ENCODE data around the gene GJC2. TPM values are rescaled to one million over a fixed set of nuclear protein-coding genes. Genes with fewer than 3 reads are reported as not detected.
A peak's percentile ranks its signal among the peaks of the same experiment; 100 is the strongest.

Gene GJC2
- total RNA-seq, 4 donors from 2014 or later, result 0.20 to 7.1 (median 1.4) TPM

GRCh38 chr1:228160201-228160761 is 10.6 kb downstream of the GJC2 start:
- no peak for DNase-seq
- H3K9me3 ChIP-seq, result no peaks in the 10 kb centered on the region
- H3K27ac ChIP-seq, result no peak overlapping the region
- WGBS, 2 donors (ENCODE audit: low coverage in 1 of 2), result 95% methylated on average over 13 of the region's 15 CpGs; no CpG with 5 or more reads in 1 of the 2 donors
- H3K4me1 ChIP-seq, result peaks cover 4 to 17% (median 13%) of the 10 kb centered on the region in 4 donors
- no peaks in the 10 kb centered on the region for H3K27me3 ChIP-seq
- TF ChIP-seq POLR2A (IDR thresholded peaks at IDR 0.05) (no peak), CTCF (IDR thresholded peaks at IDR 0.05) (no peak), EP300 (IDR thresholded peaks at IDR 0.05; ENCODE audit: low read depth) (no peak), POLR2AphosphoS5 (IDR thresholded peaks at IDR 0.05) (no peak)
- intact Hi-C loops (cut with DNase I; ENCODE audit: low total_unique reads) (no loop called here), in situ Hi-C loops (cut with MboI; ENCODE audit: low pct_ligation_motif_present in 1 of 4, low pct_unique_long_range_greater_than_20kb in 1 of 4, low sequenced_read_pairs in 3 of 4) (no loop called here)
- H3K36me3 ChIP-seq, result no peaks in the 10 kb centered on the region
- no peak overlapping the region for H3K4me3 ChIP-seq

GRCh38 chr1:228161362-228161761 is 11.6 kb downstream of the GJC2 start:
- Histone ChIP-seq H3K4me1 (peaks cover 4 to 19% (median 14%) of the 10 kb centered on the region in 4 donors), H3K4me3 (no peak overlapping the region), H3K36me3 (no peaks in the 10 kb centered on the region), H3K9me3 (no peaks in the 10 kb centered on the region), H3K27ac (peak overlapping the region in 1 of 4 donors; percentile 19), H3K27me3 (no peaks in the 10 kb centered on the region)
- 0 to 34% methylated on average over 1 to 6 of the region's 7 CpGs for WGBS, 2 donors (ENCODE audit: low coverage in 1 of 2)
- TF ChIP-seq POLR2AphosphoS5 (IDR thresholded peaks at IDR 0.05) (no peak), POLR2A (IDR thresholded peaks at IDR 0.05) (no peak), EP300 (IDR thresholded peaks at IDR 0.05; ENCODE audit: low read depth) (no peak), CTCF (IDR thresholded peaks at IDR 0.05) (no peak)
- DNase-seq, result no peak
- in situ Hi-C loops (cut with MboI; ENCODE audit: low pct_ligation_motif_present in 1 of 4, low pct_unique_long_range_greater_than_20kb in 1 of 4, low sequenced_read_pairs in 3 of 4), result no loop called here
- intact Hi-C loops (cut with DNase I; ENCODE audit: low total_unique reads), result no loop called here

GRCh38 chr1:228161866-228162265 is 12.1 kb downstream of the GJC2 start:
- TF ChIP-seq POLR2AphosphoS5 (IDR thresholded peaks at IDR 0.05) (no peak), CTCF (IDR thresholded peaks at IDR 0.05) (no peak), EP300 (IDR thresholded peaks at IDR 0.05; ENCODE audit: low read depth) (no peak), POLR2A (IDR thresholded peaks at IDR 0.05) (no peak)
- Histone ChIP-seq H3K27me3 (no peaks in the 10 kb centered on the region), H3K4me1 (peaks cover 7 to 24% (median 19%) of the 10 kb centered on the region in 4 donors), H3K27ac (peak overlapping the region in 1 of 4 donors; percentile 19), H3K4me3 (no peak overlapping the region), H3K36me3 (no peaks in the 10 kb centered on the region), H3K9me3 (no peaks in the 10 kb centered on the region)
- DNase-seq, result no peak
- WGBS, 2 donors (ENCODE audit: low coverage in 1 of 2), result 77% methylated on average over 9 of the region's 9 CpGs; no CpG with 5 or more reads in 1 of the 2 donors
- intact Hi-C loops (cut with DNase I; ENCODE audit: low total_unique reads), result no loop called here
- in situ Hi-C loops (cut with MboI; ENCODE audit: low pct_ligation_motif_present in 1 of 4, low pct_unique_long_range_greater_than_20kb in 1 of 4, low sequenced_read_pairs in 3 of 4), result no loop called here

- no peak for DNase-seq
- Histone ChIP-seq H3K9me3 (no peaks in the 10 kb centered on the region), H3K4me3 (no peak overlapping the region), H3K27me3 (no peaks in the 10 kb centered on the region), H3K4me1 (peaks cover 8 to 26% (median 21%) of the 10 kb centered on the region in 4 donors), H3K36me3 (no peaks in the 10 kb centered on the region), H3K27ac (peak overlapping the region; percentile 3 to 24 (median 20))
- intact Hi-C loops (cut with DNase I; ENCODE audit: low total_unique reads), result no loop called here
- WGBS, 2 donors (ENCODE audit: low coverage in 1 of 2), result 27% methylated on average over 10 of the region's 14 CpGs; no CpG with 5 or more reads in 1 of the 2 donors
- in situ Hi-C loops (cut with MboI; ENCODE audit: low pct_ligation_motif_present in 1 of 4, low pct_unique_long_range_greater_than_20kb in 1 of 4, low sequenced_read_pairs in 3 of 4), result no loop called here
- no peak for TF ChIP-seq POLR2A (IDR thresholded peaks at IDR 0.05)
- TF ChIP-seq POLR2AphosphoS5 (IDR thresholded peaks at IDR 0.05), result no peak
- TF ChIP-seq CTCF (IDR thresholded peaks at IDR 0.05), result no peak
- no peak for TF ChIP-seq EP300 (IDR thresholded peaks at IDR 0.05; ENCODE audit: low read depth)
Observed at GRCh38 chr1:228162286-228163006, 12.7 kb downstream of the GJC2 start.
